ENCODE measurements around the gene ANKUB1.
"Not testable (repeated sequence)": the region's sequence is repeated elsewhere in the genome, so short reads cannot be mapped to it uniquely, and the experiment has no call there.

The ANKUB1 gene, protein sequence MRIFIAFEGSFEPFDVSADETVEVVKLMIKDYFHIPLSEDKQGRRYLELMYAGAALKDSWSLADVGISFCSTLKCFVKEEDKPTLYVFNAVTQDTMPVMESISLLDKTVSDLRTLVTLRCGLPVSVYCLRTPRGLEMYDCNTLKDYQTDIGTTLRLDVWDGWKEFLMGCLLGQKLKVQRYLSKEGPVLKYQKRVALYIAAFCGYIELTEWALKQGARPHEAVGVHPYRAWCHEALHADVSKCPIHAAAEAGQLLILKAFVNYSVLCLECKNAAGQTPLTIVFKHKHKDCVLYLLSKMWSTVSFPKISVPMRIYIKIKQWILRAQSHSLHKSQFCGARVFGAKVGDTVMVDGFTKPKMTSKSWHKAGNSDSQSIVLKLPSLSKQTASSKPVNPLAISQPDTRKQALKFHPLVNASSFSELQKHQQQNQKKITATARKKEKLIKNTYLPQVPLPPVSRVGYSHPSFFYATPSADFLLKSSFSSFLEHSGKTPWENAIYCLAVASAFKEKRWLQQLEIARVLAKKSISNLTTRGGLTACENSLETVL

DNA sequence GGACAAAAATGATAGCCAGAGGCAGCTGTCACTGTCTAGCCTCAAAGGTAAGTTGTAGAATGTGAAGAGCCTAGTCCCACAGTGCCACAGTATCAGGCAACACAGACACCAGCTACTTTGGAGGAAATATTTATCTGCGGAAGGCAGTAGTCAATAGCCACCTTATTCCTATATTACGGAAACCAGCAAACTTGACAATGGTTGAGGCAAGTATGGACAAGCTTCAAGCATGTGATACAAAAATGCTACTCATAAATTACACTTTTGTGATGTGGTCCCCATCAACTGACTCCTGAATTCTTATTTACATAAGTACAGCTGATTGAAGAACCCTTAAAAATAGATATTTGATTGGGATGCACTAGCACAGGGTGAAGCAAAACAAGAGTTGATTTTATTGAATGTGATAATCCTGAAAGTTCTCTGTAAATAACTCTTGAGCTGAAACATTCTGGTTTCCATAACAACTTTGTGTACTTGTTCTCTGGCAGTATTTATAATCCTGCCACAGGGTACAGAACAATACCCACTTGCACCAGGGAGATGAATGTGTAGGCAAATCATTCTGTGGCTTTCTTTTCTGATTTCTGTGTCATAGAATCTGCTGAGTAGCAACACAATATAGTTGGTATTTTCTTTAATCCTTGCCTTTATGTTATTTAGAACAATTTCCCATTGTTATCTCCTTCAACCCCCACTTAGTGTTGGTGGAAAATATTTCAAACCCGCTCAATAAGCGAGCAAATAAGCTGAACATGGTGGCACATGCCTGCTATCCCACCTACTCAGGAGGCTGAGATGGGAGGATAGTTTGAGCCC, at the start of gene ANKUB1:
Gene ANKUB1 (minus strand): TSS at position 103 of the 819 bp plus-strand sequence. CDS start 188 bp downstream, outside the sequence.
- no peak for DNase-seq

DNA sequence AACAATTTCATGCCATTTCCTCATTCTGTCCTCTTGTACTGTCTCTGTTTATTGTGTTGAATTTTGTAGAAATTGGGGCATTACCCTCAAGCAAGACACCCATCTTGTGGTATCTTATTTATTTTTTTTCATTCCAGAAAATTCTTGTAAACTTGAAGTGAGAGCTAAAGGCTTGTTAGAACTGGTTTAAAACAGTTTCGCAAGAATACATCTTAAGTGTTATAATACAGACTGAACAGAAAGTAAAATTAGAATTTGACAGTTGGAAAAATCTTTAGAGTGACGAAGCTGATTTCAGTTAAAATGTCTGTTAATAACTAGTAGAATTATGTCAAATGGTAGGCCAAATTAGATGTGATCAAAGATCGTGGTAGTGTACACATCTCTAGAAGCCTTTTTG, 47.5 kb upstream of the ANKUB1 start:
- no peak for DNase-seq

DNA sequence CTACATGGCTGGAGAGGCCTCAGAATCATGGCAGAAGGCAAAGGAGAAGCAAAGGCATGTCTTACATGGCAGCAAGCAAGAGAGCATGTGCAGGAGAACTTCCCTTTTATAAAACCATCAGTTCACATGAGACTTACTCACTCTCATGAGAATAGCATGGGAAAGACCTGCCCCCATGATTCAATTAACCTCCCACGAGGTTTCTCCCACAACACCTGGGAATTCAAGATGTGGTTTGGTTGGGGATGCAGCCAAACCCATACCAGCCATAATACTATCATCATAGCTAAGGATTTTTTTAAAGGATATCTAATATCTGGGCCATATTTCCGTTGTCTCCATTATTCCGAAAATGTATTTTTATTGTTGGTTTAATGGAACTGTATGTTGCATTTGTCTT, 47.1 kb upstream of the ANKUB1 start:
- DNase-seq, result not testable (repeated sequence)

DNA sequence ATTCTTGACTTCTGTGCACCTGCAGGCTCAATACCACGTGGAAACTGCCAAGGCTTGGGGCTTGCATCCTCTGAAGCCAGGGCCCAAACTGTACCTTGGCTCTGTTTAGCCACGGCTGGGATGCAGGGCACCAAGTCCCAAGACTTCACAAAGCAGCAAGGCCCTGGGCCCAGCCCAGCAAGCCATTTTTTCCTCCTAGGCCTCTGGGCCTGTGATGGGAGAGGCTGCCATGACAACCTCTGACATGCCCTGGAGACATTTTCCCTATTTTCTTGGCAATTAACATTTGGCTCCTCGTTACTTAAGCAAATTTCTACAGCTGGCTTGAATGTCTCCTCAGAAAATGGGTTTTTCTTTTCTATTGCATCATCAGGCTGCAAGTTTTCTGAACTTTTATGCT, 46.1 kb upstream of the ANKUB1 start:
- DNase-seq, result not testable (repeated sequence)

DNA sequence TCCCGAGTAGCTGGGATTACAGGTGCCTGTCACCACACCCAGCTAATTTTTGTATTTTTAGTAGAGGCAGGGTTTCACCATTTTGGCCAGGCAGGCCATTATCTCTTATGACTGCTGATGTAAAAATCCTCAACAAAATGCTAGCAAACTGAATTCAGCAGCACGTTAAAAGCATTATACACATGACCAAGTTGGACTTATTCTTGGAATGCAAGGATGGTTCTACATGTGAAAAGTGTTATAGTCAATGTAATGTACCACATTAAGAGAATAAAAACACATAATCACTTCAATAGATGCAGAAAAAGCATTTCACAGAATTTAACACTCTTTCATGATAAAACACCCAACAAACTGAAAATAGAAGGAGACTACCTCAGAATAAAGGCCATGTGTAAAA, 40.9 kb upstream of the ANKUB1 start:
- DNase-seq, result no peak

DNA sequence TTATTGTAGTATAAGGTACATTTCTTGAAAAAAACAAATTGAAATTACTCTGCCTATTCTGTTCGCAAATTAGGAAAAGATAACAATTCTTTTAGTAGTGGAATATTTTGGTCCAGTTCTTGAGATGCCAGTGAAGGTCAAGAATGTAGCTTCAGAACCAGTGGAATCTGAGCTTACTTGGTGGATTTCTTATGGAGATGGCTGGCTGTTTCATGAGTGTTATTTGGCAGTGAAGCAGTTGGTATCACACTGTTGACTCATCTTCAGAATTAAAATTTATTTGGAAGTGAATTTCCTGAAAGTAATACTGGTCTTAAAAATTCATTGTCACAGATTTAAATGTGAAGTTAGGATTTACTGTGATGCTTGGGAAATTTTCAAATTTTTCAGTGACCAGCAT, 39.7 kb upstream of the ANKUB1 start:
- no peak for DNase-seq

DNA sequence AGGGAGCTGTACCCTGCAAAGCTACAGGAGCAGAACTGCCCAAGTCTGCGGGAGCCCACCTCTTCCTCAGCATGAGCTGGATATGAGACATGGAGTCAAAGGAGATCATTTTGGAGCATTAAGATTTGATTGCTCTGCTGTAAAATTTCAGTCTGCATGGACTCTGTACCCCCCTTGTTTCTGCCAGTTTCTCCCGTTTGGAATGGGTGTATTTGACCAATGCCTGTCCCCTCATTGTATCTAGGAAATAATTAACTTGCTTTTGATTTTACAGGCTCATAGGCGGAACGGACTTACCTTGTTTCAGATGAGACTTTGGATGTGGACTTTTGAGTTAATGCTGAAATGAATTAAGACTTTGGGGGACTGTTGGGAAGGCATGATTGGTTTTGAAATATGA, 39.0 kb upstream of the ANKUB1 start:
- DNase-seq, result no peak

DNA sequence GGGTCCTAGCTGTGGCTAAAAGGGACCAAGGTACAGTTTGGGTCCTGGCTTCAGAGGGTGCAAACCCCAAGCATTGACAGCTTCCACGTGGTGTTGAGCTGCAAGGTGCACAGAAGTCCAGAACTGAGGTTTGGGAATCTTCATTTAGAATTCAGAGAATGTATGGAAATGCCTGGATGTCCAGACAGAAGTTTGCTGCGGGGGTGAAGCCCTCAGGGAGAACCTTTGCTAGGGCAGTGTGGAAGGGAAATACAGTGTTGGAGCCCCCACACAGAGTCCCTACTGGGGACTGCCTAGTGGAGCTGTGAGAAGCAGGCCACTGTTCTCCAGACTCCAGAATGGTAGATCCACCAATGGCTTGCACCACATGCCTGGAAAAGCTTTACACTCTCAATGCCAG, 38.5 kb upstream of the ANKUB1 start:
- DNase-seq, result no peak

DNA sequence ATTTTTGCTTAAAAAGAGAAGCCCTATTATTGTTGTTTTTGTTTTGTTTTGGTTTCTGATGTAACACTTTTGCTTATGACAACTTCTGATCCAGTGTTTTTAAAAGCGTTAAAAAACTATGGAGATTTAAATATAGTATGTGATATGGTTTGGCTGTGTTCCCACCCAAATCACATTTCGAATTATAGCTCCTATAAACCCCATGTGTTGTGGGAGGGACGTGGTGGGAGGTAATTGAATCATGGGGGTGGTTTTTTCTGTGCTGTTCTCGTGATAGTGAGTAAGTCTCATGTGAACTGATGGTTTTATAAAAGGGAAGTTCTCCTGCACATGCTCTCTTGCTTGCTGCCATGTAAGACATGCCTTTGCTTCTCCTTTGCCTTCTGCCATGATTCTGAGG, 37.3 kb upstream of the ANKUB1 start:
- DNase-seq, result not testable (repeated sequence)

DNA sequence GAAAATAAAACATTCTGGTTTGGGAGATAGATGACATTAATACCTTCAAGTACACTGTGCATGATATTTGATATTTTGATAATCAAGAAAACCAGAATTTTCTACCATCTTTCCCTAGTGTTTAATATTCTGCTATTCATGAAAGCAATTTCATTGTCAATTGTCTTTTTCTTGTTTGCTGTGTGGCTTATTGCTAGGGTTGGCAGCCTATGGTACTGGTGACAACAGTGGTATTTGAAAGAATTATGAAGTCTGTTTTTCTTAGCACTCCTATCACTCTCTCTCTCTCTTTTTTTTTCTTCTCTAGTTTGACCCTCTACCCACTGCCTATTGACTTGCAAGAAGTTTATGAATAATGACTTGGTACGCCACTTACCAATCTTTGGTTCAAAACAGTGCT, 36.0 kb upstream of the ANKUB1 start:
- no peak for DNase-seq

DNA sequence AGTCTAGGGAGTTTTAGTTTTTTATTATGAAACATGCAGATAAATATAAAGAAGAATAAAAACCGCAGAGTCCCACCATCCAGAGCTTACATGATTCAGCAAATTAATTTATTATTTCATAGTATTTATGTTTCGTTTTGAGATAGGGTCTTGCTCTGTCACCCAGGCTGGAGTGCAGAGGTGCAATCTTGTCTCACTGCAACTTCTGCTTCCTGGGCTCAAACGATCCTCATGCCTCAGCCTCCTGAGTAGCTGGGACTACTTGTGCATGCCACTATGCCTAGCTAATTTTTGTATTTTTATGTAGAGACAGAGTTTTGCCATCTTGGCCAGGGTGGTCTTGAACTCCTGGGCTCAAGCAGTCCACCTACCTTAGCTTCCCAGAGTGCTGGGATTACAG, 34.3 kb upstream of the ANKUB1 start:
- DNase-seq, result no peak

DNA sequence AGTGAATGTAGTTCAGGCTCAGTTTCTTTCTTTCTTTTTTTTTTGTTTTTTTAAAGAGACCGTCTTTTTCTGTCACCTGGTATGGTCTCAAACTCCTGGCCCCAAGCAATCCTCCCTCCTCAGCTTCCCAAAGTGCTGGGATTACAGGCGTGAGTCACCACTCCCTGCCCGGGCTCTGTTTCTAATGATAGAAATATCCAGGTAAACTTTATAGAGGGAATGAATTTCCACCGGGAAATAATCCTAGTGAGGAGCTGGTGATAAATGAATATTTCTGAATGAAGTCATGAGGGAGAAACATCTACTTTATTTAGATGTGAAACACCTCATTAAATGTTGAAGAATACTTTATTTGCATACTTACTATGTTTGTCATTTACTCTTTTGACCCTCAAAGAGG, 27.8 kb upstream of the ANKUB1 start:
- DNase-seq, result no peak

DNA sequence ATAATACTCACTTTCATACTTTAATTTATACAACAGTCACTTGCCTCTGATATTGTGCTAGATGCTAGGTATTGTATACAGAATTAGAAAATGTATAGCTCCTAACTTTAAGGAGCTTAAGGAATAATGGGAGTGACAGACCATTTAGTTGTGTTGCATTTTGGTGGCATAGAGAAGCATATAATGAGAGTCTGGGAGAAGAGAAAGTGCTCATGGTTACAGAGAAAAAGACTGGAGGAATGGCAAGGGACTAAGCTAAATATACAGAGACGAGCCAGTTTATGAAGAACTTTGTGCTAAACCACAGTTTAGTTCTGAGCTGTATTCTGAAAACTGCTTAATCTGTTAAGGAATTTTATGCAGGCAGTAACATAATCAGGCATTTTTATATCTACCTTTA, 27.1 kb upstream of the ANKUB1 start:
- DNase-seq, result no peak

DNA sequence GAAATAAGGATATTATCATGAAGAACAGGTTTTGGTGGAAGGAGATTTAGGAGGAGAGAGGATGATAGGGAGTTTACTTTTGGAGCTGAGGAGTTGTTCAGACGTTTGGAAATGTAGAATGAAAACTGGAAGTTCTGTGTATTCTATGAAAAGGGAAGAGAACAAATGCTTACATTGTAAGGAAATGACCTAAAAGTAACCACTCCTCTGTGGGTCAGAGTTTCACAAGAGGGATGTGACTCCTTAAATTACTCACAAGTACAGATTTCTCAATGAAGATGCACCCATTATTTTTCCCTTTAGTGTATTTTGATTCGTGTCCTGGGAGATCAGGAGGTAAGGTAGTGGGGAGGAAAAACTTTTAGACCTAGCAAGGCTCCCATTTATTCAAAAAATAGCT, 24.6 kb upstream of the ANKUB1 start:
- DNase-seq, result peak; percentile 36 to 41

DNA sequence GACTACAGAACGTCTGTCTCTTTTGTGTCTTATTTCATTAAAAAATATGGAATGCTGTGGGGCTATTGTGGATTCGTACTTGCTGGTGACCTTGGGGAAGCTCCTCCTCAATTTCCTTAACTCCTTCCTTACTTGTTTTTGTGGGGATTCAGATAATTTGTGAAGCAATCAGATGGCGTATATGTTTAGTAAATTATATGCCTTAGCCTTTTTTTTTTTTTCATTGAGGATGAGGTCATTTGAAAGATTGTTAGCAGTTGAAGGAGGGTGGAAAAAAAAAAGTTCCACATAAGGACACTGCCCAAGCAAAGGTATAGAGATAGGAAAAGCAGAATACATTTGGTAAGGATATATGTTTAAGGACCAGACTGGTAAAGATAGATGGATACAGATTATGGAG, 24.0 kb upstream of the ANKUB1 start:
- no peak for DNase-seq

DNA sequence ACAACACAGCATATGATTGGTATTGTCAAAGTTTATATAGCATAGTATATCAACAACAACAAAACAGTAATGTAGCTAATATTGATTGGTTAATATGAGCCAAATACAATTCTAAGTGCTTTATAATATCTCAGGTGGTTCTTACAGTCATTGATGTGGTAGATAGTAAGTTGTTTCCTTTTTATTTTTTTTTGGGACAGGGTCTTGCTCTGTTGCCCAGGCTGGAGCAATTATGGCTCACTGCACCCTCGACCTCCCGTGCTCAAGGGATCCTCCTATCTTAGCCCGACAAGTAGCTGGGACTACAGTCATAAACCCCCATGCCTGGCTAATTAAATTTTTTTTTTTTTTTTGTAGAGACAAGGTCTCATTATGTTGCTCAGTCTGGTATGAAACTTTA, 23.4 kb upstream of the ANKUB1 start:
- DNase-seq, result no peak

DNA sequence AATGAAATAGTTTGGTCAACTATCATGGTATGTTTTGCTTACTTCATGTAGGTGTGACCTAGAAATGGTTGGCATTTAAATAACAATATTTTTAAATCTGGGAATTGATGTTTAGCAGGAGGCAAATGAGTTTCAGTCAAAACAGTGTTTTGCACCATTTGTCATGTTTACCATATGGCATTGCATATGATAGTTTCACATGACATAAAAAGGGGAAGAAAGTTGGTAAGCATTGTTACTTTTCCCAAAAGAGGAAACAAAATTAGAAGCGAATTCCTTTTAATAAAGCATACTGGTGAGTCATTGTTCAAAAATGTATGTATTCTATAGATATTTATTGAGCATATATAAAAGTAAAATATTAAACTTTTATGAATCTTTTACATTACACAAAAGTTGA, 23.0 kb upstream of the ANKUB1 start:
- peak; percentile 23 to 37 for DNase-seq

DNA sequence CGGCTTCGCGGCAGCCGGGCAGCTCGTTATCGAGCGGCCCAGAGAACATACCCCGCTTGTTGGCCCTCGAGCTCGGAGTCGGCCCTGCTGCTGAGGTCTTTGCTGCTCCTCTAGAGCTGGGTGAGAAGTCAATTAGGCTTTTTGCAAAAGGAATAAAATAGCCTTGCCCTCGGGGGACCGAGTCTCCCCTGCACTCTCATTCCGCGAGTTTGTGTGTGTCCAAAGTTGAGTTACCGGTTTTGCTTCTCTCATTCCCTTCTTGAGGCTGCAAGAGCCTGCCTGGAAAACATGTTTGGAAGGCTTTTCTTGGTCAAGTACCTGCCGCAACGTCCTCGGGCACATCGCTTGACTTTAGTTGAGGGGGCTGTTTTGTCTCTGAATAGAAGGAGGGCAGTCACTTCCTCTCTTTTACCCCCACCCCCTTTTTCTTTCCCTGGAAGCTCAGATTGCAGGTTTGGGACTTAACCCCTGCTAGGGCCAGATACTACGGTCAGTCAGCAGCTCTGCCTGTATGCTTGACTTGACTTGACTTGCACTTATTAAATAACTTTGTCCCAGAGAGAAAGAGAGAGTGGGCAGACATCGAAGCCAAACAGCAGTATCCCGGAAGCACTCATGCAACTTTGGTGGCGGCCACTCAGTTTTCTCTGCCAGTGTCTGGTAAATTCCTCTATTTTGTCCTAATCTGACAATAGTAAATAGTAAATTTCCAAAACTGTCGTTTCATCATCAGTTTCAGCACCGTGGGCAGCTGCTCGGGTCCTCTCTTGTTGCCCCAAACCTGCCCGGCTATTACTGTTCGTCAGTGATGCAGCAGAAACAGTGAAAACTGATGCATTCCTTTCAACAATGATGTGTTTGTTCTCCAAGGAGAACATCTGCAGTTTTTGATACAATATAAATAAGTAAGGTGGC, 21.3 kb upstream of the ANKUB1 start:
- peak; percentile 47 to 68 for DNase-seq

DNA sequence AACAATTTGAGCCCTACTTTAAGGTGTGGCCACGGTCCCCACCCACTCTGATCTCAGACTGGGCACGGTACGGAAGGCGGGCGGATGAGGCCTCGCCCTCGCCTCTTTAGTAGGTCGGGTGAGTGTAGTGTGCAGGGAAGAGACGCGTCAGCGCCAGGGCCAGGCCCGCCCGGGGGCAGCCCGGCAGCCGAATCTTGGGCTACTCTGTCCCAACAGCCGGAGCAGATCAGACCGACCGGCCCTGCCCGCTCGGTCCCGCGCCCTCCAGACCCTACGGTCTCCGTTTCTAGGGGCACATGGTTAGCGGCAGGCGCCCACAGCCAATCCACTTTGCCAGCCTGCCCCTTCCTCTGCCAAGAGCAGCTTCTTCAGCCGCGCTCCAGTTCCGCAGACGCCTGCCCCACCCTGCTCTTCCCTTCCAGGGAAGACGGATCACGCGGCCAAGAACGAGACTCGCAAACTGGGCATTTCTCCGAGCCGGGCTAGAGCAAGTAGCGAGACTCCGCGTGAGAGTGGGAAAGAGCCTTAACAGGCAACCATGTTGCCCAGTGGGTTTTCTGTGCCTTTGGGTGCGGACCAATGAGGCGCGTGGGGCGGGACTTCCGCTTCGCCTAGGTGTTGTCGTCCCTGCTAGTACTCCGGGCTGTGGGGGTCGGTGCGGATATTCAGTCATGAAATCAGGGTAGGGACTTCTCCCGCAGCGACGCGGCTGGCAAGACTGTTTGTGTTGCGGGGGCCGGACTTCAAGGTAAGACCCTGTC, 20.4 kb upstream of the ANKUB1 start, which contains the start of gene RNF13:
Gene RNF13 (plus strand): TSS at position 610 of the 761 bp plus-strand sequence. CDS start 32,812 bp downstream, outside the sequence.
- peak; percentile 87 to 88 for DNase-seq

DNA sequence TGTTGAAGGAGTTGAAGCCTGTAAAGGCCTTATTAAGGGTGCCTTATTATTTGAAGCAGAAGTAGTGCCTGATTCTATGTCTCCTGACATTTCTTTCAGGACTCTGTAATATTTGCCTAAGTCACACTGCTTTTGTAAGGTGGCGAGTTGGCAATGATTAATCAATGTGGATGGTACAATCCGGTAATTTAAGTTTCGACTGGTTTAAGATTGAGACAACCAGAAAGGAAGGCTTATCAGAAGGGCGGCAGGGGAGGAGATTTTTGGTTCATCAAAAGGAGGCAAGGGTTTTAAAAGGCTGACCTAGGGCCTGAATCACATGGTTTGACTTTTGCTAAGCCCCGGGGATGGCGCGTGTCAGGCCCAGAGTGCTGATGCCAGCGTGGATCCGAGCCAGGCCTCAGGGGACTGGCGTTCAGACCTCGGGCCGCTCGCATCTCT, 19.8 kb upstream of the ANKUB1 start:
- DNase-seq, result no peak

DNA sequence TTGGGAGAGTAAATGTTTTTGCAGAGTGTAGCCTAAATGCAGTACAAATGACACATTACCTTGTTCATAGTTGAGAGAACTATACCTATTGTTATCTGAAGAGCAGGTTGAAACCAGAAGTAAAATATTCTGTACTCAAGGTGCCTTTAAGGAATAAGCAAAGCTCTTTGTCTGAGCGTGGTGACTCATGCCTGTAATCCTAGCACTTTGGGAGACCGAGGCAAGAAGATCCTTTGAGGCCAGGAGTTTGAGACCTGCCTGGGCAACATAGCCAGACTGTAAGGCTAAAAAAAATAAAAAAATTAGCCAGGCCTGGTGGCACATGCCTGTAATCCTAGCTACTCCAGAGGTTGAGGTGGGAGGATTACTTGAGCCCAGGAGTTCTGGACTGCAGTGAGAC, 18.5 kb upstream of the ANKUB1 start:
- no peak for DNase-seq

DNA sequence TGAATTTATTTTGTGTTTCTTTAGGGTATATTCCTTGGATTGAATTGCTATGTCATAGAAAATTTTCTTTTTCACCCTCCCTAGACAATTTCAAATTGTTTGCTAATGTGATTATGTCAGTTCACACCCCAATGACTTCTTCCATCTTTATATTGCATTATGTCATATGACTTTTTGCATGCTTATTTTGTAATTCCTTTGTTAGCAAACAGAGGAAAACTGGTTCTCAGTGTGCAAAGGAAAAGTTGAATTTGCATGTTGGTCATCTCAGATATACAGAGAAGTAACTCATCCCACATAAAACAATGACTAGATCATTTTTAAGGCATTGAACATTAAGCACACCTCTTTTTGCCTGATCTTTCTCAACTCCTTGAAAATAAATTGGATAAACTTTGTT, 17.3 kb upstream of the ANKUB1 start:
- no peak for DNase-seq

Data from Kasumi-1 (cell line).